PFSK-1 (cell line): ENCODE data around the gene IFNE.

Experiments used
- FOXP2 ChIP-seq: optimal IDR thresholded peaks from 2 replicates; pipeline ENCODE3; 2011; ENCODE audit warnings: borderline replicate concordance, control low read depth, inconsistent platforms; ENCODE audit not compliant: insufficient read depth; ENCODE audit errors: extremely low read length, extremely low read depth
- TAF1 ChIP-seq: IDR thresholded peaks from 2 replicates; pipeline ENCODE4 v1.6.1; 2012; ENCODE audit warnings: low read length, control low read depth, borderline replicate concordance; ENCODE audit not compliant: insufficient read depth
- TF ChIP-seq, protein P1 (sequence below), 2 experiments: IDR thresholded peaks; 2 replicates each; pipeline versions ENCODE4 v1.6.1 to v1.8.0; 2011 to 2012; ENCODE audit warnings: low read depth in 2 of 2, low read length in 2 of 2, control low read depth in 1 of 2, inconsistent platforms in 1 of 2, mild to moderate bottlenecking in 1 of 2, moderate library complexity in 1 of 2; ENCODE audit not compliant: insufficient read depth in 1 of 2

GRCh38 chr9:21524099-21524830, 42.2 kb upstream of the IFNE start:
- TF ChIP-seq TAF1 (no peak), FOXP2 (no peak)
- TF ChIP-seq, protein P1, sequence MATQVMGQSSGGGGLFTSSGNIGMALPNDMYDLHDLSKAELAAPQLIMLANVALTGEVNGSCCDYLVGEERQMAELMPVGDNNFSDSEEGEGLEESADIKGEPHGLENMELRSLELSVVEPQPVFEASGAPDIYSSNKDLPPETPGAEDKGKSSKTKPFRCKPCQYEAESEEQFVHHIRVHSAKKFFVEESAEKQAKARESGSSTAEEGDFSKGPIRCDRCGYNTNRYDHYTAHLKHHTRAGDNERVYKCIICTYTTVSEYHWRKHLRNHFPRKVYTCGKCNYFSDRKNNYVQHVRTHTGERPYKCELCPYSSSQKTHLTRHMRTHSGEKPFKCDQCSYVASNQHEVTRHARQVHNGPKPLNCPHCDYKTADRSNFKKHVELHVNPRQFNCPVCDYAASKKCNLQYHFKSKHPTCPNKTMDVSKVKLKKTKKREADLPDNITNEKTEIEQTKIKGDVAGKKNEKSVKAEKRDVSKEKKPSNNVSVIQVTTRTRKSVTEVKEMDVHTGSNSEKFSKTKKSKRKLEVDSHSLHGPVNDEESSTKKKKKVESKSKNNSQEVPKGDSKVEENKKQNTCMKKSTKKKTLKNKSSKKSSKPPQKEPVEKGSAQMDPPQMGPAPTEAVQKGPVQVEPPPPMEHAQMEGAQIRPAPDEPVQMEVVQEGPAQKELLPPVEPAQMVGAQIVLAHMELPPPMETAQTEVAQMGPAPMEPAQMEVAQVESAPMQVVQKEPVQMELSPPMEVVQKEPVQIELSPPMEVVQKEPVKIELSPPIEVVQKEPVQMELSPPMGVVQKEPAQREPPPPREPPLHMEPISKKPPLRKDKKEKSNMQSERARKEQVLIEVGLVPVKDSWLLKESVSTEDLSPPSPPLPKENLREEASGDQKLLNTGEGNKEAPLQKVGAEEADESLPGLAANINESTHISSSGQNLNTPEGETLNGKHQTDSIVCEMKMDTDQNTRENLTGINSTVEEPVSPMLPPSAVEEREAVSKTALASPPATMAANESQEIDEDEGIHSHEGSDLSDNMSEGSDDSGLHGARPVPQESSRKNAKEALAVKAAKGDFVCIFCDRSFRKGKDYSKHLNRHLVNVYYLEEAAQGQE (IDR thresholded peaks at IDR 0.05; ENCODE audit: insufficient read depth in 1 of 2, low read depth in 2 of 2, low read length in 2 of 2): no peak
